Activated CD8-positive, alpha-beta T cell treated with anti-CD3 and anti-CD28 coated beads for 36 hours (primary cell): ENCODE data around the gene PIP5K1B. TPM values are rescaled to one million over a fixed set of nuclear protein-coding genes. Genes with fewer than 3 reads are reported as not detected.

Experiments used
- ATAC-seq: fragments of 200-7000 bp; cut with Tn5 transposase; one replicate; pipeline ENCODE4 v1.10.0; 2021; ENCODE audit warnings: mild to moderate bottlenecking, moderate library complexity
- CTCF ChIA-PET: fragments of 350-600 bp; sonication (Branson Sonifier 250); formaldehyde crosslinking; loops from one replicate; lab custom pipeline; 2021; ENCODE audit warnings: antibody characterized with exemption; lab: Charles Lee
- POLR2A ChIA-PET: fragments of 350-600 bp; sonication (Branson Sonifier 250); formaldehyde crosslinking; loops from one replicate; lab custom pipeline; 2021; ENCODE audit warnings: antibody characterized with exemption; lab: Charles Lee
- DNase-seq: peaks from one replicate; pipeline ENCODE4 v3.0.0-alpha.2; 2020
- H3K27ac Mint-ChIP-seq: one replicate; pipeline ENCODE4 v1.8.0; 2021; ENCODE audit warnings: mild to moderate bottlenecking, mixed read lengths
- H3K27me3 Mint-ChIP-seq: one replicate; pipeline ENCODE4 v1.8.0; 2021; ENCODE audit warnings: mixed read lengths
- H3K36me3 Mint-ChIP-seq: one replicate; pipeline ENCODE4 v1.8.0; 2021; ENCODE audit warnings: low read depth, mixed read lengths
- H3K4me1 Mint-ChIP-seq: one replicate; pipeline ENCODE4 v1.8.0; 2021; ENCODE audit warnings: low read depth, mixed read lengths
- H3K4me3 Mint-ChIP-seq: one replicate; pipeline ENCODE4 v1.8.0; 2021; ENCODE audit warnings: mild to moderate bottlenecking, moderate library complexity, mixed read lengths
- H3K9me3 Mint-ChIP-seq: one replicate; pipeline ENCODE4 v1.8.0; 2021; ENCODE audit warnings: mixed read lengths
- CTCF ChIP-seq: fragments of 200-600 bp; IDR thresholded peaks from one replicate; pipeline ENCODE4 v1.8.0; 2022; ENCODE audit warnings: antibody characterized with exemption, mild to moderate bottlenecking
- intact Hi-C: fragments of 100-400 bp; cut with micrococcal nuclease; formaldehyde crosslinking; loops from one replicate; pipeline ENCODE4 v1.10.0; 2022
- total RNA-seq, 2 experiments: library from RNA; stranded (reverse); gene quantifications; one replicate each; pipeline ENCODE4 v1.2.3, GENCODE V29; 2021

The PIP5K1B gene
- total RNA-seq, 2 experiments from 2014 or later, result 0.43 to 0.98 TPM

GRCh38 chr9:68672215-68672614 lies 32.8 kb upstream of the PIP5K1B start:
- no peaks in the 10 kb centered on the region for H3K36me3 Mint-ChIP-seq
- no peak overlapping the region for H3K27ac Mint-ChIP-seq
- ChIA-PET CTCF (interaction anchor here (1.8 kb wide), 1 partner anchor 14 kb away, joined by 4 read pairs; no protein-coding TSS in a partner anchor), POLR2A (no interaction called here)
- no peaks in the 10 kb centered on the region for H3K4me1 Mint-ChIP-seq
- peaks cover 10% of the 10 kb centered on the region for H3K27me3 Mint-ChIP-seq
- H3K4me3 Mint-ChIP-seq, result no peak overlapping the region
- no peaks in the 10 kb centered on the region for H3K9me3 Mint-ChIP-seq
- ATAC-seq (no peak), DNase-seq (no peak)
- intact Hi-C loops, result no loop called here
- no peak for TF ChIP-seq CTCF

- Mint-ChIP-seq H3K36me3 (no peaks in the 10 kb centered on the region), H3K27ac (no peak overlapping the region), H3K27me3 (peaks cover 12% of the 10 kb centered on the region), H3K4me3 (no peak overlapping the region), H3K9me3 (no peaks in the 10 kb centered on the region), H3K4me1 (no peaks in the 10 kb centered on the region)
- no peak for DNase-seq
- intact Hi-C loops, result no loop called here
- ChIA-PET POLR2A (no interaction called here), CTCF (interaction anchor here (1.8 kb wide), 1 partner anchor 14 kb away, joined by 4 read pairs; no protein-coding TSS in a partner anchor)
- no peak for ATAC-seq
- TF ChIP-seq CTCF, result no peak
Observed at GRCh38 chr9:68672625-68673024, 32.4 kb upstream of the PIP5K1B start.

- intact Hi-C loops, result no loop called here
- H3K9me3 Mint-ChIP-seq, result no peaks in the 10 kb centered on the region
- POLR2A ChIA-PET, result no interaction called here
- peaks cover 21% of the 10 kb centered on the region for H3K27me3 Mint-ChIP-seq
- ATAC-seq (no peak), DNase-seq (no peak)
- H3K4me1 Mint-ChIP-seq, result peaks cover 4% of the 10 kb centered on the region
- TF ChIP-seq CTCF, result no peak
- no peak overlapping the region for H3K27ac Mint-ChIP-seq
- CTCF ChIA-PET, result no interaction called here
- H3K4me3 Mint-ChIP-seq, result no peak overlapping the region
- H3K36me3 Mint-ChIP-seq, result no peaks in the 10 kb centered on the region
Observed at GRCh38 chr9:68678430-68678829, 26.6 kb upstream of the PIP5K1B start.

- no peak overlapping the region for H3K4me3 Mint-ChIP-seq
- DNase-seq (no peak), ATAC-seq (peak; percentile 20)
- intact Hi-C loops, result no loop called here
- peaks cover 17% of the 10 kb centered on the region for H3K27me3 Mint-ChIP-seq
- no peaks in the 10 kb centered on the region for H3K36me3 Mint-ChIP-seq
- CTCF ChIA-PET, result interaction anchor here (0.8 kb wide), 1 partner anchor 115 kb away, joined by 3 read pairs; no protein-coding TSS in a partner anchor
- no peak overlapping the region for H3K27ac Mint-ChIP-seq
- no peaks in the 10 kb centered on the region for H3K9me3 Mint-ChIP-seq
- H3K4me1 Mint-ChIP-seq, result peaks cover 6% of the 10 kb centered on the region
- no peak for TF ChIP-seq CTCF
- POLR2A ChIA-PET, result no interaction called here
Observed at GRCh38 chr9:68683433-68683832, 21.6 kb upstream of the PIP5K1B start.

- no peaks in the 10 kb centered on the region for H3K36me3 Mint-ChIP-seq
- no peaks in the 10 kb centered on the region for H3K9me3 Mint-ChIP-seq
- DNase-seq, result no peak
- peaks cover 6% of the 10 kb centered on the region for H3K4me1 Mint-ChIP-seq
- peaks cover 17% of the 10 kb centered on the region for H3K27me3 Mint-ChIP-seq
- ChIA-PET CTCF (interaction anchor here (0.9 to 1.6 kb wide), 3 partner anchors 14 to 101 kb away, joined by 3 to 6 read pairs (median 3); no protein-coding TSS in a partner anchor), POLR2A (no interaction called here)
- ATAC-seq, result no peak
- TF ChIP-seq CTCF, result no peak
- intact Hi-C loops, result no loop called here
- H3K4me3 Mint-ChIP-seq, result no peak overlapping the region
- H3K27ac Mint-ChIP-seq, result no peak overlapping the region
Observed at GRCh38 chr9:68685213-68685612, 19.8 kb upstream of the PIP5K1B start.
